Measurements from ENCODE around the gene LYPD4.

DNA sequence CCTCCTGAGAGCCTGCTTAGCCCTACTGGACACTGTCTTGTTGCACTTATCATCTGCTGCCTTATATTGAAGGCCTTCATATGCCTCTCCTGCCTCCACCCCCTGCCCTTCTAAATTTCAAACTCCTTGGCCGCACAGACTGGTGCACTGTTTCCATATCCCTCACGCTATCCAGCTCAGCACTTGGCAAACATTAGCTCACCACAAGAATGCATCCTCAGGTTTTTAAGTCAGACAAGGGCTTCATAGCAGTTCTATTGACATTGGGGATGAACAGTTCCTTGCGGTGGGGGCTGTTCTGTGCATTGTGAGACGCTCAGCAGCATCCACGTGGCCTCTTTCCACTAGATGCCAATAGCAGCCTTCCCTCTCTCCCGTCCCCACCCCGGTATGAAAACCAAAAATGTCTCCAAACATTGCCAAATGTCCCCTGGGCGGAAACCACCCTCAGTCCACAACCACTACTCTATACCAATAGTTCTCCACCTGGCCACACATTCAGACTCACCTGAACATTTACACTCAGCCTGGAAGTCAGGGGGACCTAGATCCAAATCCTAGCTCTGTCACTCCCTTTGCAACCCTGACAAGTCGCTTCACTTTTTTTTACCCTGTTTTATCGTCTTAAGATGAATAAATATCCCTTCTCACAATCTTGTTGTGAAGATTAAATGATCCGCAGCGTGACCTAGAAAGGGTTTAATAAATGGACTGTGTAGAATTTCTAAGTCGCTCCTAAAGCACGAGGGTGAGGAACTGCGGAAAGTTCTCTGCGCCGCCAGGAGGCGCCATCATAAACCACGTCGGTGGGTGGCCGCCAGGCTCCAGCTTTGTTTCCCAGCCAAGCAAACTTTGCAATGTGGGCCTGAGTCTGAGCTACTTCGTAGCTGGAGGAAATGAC, 51.7 kb downstream of the LYPD4 start:
- TF ChIP-seq HOXB13 (CRISPR knock-in tag; IDR thresholded peaks at IDR 0.05; ENCODE audit: low read depth) (no peak; the same call in 1 of the 2 replicates), KDM1A (IDR thresholded peaks at IDR 0.05; ENCODE audit: low read depth) (no peak), POLR2AphosphoS2 (conservative IDR thresholded peaks at IDR 0.05; ENCODE audit: low read length) (no peak), EP300 (IDR thresholded peaks at IDR 0.05) (no peak), POLR2A (IDR thresholded peaks at IDR 0.05; ENCODE audit: low read length) (no peak), MAZ (IDR thresholded peaks at IDR 0.05; ENCODE audit: borderline replicate concordance, low read depth, low read length) (no peak), JUN (IDR thresholded peaks at IDR 0.05) (no peak), RARB (CRISPR knock-in tag; IDR thresholded peaks at IDR 0.05) (no peak)
- TF ChIP-seq, protein P1, sequence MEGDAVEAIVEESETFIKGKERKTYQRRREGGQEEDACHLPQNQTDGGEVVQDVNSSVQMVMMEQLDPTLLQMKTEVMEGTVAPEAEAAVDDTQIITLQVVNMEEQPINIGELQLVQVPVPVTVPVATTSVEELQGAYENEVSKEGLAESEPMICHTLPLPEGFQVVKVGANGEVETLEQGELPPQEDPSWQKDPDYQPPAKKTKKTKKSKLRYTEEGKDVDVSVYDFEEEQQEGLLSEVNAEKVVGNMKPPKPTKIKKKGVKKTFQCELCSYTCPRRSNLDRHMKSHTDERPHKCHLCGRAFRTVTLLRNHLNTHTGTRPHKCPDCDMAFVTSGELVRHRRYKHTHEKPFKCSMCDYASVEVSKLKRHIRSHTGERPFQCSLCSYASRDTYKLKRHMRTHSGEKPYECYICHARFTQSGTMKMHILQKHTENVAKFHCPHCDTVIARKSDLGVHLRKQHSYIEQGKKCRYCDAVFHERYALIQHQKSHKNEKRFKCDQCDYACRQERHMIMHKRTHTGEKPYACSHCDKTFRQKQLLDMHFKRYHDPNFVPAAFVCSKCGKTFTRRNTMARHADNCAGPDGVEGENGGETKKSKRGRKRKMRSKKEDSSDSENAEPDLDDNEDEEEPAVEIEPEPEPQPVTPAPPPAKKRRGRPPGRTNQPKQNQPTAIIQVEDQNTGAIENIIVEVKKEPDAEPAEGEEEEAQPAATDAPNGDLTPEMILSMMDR (IDR thresholded peaks at IDR 0.05), result peak; percentile 94
- TF ChIP-seq, protein P2, sequence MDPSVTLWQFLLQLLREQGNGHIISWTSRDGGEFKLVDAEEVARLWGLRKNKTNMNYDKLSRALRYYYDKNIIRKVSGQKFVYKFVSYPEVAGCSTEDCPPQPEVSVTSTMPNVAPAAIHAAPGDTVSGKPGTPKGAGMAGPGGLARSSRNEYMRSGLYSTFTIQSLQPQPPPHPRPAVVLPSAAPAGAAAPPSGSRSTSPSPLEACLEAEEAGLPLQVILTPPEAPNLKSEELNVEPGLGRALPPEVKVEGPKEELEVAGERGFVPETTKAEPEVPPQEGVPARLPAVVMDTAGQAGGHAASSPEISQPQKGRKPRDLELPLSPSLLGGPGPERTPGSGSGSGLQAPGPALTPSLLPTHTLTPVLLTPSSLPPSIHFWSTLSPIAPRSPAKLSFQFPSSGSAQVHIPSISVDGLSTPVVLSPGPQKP (IDR thresholded peaks at IDR 0.05; ENCODE audit: low read depth, low read length), result no peak
